HG02884 (cell line): Measurements from ENCODE around the gene KCNJ2.

ENCODE experiments used
- ATAC-seq: cut with Tn5 transposase; IDR thresholded peaks from one replicate; pipeline ENCODE4 v1.9.1; 2021; ENCODE audit warnings: mild to moderate bottlenecking, moderate library complexity; ENCODE audit not compliant: unreplicated experiment

The KCNJ2 gene

DNA sequence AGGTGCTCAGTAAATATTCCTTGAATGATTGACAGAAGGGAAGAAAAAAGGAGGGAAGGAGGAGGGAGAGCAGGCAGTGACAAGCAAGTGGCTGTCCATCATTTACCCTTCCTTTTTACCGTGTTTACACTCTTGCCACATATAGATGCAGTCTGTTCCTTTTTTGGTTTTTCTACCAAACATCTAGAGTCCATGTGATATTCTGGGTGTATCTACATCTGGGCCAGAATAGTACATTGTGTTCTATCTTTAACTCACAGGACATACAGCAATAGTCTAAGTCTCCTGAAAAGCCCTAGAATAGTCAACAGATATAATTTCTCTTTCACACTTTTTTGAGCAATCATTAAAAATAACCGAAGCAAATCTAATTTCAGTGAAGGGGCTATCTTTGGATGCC, 33.5 kb downstream of the KCNJ2 start:
- ATAC-seq = no peak

DNA sequence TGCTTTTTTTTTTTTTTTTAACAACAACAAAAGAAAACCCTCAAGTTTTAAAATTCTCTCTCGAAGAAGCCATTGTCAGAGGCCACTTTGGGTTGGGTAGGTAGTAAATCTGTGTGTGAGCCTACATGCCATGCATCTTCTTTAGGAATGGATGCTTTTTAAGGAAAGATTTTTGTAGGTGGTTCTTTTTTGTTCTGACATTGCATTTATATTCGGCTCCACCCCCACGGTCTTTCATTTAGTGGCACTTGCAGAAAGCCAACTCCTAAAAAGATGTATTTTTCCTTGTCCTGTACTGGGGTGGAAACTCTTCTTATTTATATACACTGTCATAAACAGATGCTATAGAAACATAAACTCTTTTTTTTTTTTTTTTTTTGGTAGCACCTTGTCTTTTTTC, 35.1 kb downstream of the KCNJ2 start:
- no peak for ATAC-seq

DNA sequence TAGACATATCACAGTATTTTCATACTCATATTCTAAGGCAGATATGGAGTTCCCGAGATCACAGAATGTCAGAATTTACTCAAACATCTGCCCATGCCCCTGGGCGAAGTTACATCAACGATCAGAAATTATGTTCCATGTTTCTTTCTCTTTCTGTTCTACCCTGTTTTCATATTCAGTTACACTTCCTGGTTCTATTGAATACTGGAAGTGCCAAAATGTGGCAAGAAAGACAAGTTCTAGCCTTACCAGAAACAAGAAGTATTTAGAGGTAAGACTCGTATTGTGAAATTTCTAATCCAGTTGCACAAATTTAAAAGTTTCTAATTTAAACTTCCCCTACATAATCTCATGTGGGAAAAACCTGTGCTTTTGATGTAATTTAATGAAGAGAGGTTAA, 36.1 kb downstream of the KCNJ2 start:
- ATAC-seq = no peak

DNA sequence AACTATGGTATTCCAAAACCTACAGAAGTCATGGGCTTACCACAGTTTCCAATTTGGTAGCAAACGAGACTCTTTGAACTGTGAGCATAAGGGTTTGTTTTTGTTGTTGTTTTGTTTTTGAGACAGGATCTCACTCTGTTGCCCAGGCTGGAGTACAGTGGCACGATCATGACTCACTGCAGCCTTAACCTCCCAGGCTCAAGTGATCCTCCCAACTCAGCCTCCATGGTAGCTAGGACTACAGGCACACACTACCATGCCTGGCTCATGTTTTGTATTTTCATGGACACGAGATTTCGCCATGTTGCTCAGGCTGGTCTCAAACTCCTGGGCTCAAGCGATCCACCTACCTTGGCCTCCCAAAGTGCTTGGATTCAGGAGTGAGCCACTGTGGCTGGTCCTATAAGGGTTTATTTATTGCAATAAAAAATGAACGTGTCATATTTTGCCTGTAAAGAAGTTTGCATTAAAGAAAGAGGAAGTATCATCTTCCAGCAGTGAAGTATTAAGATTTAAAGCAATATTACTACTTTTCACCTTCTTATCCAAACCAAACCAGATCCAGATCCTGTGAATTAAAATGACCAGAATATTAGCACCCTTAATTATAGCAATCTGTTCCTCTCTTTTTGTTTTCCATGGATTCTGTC, 37.2 kb downstream of the KCNJ2 start:
- ATAC-seq = no peak

DNA sequence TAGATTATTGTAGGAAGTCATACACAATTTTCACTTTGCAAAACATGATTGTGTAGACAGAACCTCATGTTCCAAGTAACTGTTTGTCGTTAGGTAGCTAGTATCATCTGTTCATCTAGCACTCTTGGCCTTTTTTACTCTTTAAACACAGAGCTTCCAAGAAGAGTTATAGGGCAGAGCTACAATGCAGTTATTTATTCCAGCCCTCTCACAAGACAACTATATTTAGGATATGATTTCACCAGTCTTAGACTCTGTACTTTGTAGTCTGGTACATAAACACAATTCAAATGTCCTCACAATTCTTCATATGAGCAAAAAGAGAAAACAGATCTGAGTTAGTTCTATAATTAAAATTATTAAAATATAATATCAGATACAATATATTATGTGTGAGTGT, 37.9 kb downstream of the KCNJ2 start:
- no peak for ATAC-seq

DNA sequence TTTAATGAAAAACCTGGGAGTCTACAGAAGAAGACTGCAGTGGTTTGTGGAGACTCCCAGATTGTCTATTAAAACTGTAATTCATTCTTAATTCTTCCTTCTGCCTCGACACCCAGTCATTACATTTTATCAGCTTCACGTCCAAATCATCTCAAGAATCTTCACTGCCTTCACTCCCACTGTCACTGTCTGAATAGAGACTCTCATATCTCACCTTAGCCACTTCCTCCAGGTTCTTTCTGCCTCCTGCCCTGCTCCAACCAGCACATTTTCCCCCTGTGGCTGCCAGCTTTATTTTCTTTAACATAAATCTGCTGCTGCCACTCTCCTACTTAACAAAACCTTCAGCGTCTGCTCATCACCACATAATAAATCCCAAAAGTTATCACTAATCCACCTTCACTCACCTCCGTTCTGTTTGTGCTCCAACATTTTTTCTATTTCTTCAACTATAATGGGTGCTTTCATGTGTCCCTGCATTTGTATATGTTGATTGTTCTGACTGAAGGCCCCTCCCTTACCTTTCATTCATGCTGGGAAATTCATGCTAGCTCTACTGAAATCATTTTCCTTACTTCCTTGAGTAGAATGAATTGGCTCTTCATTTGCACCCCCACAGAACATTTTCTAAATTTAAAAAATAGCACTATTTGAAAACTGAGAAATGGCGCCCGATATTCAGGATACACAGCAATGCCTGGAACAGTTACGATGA, 38.9 kb downstream of the KCNJ2 start:
- no peak for ATAC-seq

DNA sequence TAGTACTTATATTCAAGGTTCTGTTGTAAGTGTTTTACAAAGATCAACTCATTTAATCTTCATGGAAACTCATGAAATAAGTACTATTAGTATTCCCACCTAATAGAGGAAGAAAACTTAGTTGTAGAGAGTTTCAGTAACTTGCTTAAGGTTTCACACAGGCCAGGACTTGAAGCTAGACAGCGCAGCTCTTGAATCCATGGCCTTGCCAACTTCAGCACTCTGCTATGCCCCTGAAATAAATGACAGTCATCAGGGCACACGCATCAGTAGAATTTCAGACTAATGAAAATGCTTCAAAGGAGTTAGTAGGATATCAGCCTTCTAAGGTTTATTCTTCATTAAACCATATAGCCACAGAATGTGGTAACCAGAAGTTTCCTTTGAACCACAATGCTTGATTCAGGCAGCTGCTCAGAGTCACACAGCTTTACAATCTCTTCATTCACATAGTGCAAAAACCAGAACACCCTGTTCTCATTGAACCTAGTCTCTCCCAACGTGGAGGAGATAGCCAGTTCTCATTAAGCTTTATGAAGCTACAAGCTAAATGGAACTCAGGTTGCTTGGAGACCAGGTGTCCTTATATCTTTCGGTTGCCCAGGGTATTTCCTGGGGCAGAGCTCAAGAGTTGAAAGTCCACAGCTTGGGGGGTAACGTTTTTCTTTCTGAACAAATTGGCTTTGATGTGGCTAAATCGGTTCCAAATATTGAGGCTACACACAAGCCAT, 39.7 kb downstream of the KCNJ2 start:
- no peak for ATAC-seq

DNA sequence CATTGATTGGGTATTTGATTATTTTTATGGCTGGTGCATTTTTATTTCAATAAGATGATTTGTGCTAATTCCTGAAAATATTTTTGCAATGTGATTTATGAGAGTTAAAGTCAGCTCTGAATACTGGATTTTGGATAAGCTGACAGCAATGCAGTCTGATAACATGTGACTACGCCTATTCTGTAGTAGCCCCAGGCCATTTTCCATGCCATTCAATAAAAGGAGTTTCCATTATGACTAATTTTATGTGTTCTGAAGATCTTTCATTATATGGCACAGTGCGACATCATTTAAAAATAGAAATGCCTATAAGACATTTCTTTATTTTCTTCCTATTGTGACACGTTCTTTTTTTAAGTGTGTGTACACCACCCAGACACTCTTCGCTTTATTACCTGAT, 46.3 kb downstream of the KCNJ2 start:
- no peak for ATAC-seq

DNA sequence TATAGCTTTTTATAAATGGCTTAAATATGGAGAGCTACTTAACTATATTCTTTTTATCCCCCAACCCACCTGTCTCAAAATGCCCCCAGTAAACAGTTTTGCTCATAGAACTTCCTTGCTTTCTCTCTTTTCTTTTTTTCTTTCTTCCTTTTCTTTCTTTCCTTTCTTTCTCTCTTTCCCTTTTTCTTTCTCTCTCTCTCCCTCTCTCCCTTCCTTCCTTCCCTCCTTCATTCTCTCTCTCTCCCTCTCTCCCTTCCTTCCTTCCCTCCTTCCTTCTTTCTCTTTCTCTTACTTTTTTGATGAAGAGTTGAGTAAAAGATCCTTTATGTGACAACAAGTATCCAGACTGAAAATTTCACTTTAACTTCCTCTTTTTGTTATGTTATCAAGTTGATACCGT, 48.2 kb downstream of the KCNJ2 start:
- ATAC-seq = no peak

DNA sequence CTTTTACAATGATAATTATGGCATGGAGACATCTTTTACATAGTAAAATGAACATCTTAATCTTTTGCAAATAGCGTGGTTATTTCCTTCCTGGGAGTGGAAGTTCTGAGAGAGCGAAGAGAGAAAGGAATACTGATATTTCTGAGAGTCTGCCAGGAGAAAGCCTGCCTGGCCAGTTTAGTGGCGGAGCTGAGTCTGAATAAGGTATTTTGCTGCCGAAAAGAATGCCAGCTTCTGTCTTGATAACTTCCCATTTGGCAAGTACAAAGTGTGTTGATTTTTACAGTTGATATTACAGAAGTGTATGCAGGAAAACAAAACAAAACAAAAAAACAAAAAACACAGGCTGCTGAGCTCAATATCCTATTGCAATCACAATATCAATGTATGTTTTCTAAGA, 55.9 kb downstream of the KCNJ2 start:
- no peak for ATAC-seq
